ENCODE results near the gene TRAK1.
A peak's percentile ranks its signal among the peaks of the same experiment; 100 is the strongest.

The TRAK1 gene

GRCh38 chr3:42183991-42184632 is 93.0 kb downstream of the TRAK1 start:
- no peak for DNase-seq (ENCODE audit: low read depth)
- TF ChIP-seq, protein P1, sequence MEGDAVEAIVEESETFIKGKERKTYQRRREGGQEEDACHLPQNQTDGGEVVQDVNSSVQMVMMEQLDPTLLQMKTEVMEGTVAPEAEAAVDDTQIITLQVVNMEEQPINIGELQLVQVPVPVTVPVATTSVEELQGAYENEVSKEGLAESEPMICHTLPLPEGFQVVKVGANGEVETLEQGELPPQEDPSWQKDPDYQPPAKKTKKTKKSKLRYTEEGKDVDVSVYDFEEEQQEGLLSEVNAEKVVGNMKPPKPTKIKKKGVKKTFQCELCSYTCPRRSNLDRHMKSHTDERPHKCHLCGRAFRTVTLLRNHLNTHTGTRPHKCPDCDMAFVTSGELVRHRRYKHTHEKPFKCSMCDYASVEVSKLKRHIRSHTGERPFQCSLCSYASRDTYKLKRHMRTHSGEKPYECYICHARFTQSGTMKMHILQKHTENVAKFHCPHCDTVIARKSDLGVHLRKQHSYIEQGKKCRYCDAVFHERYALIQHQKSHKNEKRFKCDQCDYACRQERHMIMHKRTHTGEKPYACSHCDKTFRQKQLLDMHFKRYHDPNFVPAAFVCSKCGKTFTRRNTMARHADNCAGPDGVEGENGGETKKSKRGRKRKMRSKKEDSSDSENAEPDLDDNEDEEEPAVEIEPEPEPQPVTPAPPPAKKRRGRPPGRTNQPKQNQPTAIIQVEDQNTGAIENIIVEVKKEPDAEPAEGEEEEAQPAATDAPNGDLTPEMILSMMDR (IDR thresholded peaks at IDR 0.05; ENCODE audit: control insufficient read depth, insufficient read depth, low read depth, low read length, missing control alignments) = no peak

DNA sequence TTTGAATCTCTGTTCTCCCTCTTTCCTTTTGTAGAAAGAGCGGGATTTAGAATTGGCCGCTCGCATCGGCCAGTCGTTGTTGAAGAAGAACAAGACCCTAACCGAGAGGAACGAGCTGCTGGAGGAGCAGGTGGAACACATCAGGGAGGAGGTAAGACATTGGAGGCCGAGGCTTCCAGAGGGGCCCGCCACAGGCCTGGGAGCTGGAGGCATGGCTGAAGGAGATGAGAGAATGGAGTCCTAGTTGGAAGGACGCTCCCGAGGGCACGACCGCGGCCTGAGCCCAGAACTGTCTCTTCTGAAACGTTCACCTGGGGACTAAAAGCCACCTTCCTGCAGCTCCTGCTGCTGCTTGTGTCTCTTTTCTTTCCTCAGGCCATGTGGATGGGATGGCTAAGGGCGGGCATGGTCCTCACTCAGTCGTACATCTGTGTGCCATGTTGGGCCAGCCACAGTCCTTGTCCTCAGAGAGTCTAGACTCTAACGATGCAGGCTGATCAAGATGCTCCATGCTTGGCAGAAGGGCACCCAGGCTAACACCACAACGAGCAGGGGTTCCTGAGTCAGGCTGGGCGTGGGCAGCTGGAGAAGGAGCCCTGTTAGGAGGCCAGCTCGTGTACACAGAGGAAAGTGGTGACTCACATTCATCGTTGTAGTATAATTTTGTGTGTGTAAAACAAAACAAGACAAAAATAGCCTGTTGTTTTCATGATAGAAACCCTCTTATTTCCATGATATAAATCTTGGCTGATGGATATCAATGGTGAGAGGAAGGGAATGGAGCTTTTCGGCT is 93.7 kb downstream of the TRAK1 start:
- DNase-seq (ENCODE audit: low read depth) = peak; percentile 25

More at GRCh38 chr3:42183991-42184632, 93.0 kb downstream of the TRAK1 start:
- H3K4me3 ChIP-seq (ENCODE audit: control insufficient read depth, low read depth, low read length) = no peak overlapping the region

DNA sequence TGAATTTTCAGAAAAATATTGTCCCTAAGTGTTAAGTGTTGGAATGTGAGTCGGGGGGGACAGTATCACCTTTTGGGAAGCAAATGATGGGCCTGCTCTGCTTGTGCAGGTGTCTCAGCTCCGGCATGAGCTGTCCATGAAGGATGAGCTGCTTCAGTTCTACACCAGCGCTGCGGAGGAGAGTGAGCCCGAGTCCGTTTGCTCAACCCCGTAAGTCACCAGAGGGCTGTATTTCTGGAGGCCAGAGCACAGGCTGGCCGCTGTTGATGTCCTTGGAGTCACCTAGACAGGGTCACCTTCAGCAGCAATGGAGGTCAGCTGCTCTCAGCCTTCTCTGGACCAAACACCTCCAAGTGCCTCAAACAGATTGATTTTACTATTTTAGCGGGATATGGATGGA is 96.8 kb downstream of the TRAK1 start:
- DNase-seq (ENCODE audit: low read depth) = no peak

More for the DNA sequence above, 93.7 kb downstream of the TRAK1 start:
- no peak overlapping the region for H3K4me3 ChIP-seq (ENCODE audit: control insufficient read depth, low read depth, low read length)
- TF ChIP-seq, protein P1 (IDR thresholded peaks at IDR 0.05; ENCODE audit: control insufficient read depth, insufficient read depth, low read depth, low read length, missing control alignments) = no peak

GRCh38 chr3:42188376-42188775 is 97.2 kb downstream of the TRAK1 start:
- TF ChIP-seq, protein P1 (IDR thresholded peaks at IDR 0.05; ENCODE audit: control insufficient read depth, insufficient read depth, low read depth, low read length, missing control alignments) = no peak
- H3K4me3 ChIP-seq (ENCODE audit: control insufficient read depth, low read depth, low read length) = no peak overlapping the region

More for the DNA sequence above, 96.8 kb downstream of the TRAK1 start:
- TF ChIP-seq, protein P1 (IDR thresholded peaks at IDR 0.05; ENCODE audit: control insufficient read depth, insufficient read depth, low read depth, low read length, missing control alignments) = no peak
- H3K4me3 ChIP-seq (ENCODE audit: control insufficient read depth, low read depth, low read length) = no peak overlapping the region

DNA sequence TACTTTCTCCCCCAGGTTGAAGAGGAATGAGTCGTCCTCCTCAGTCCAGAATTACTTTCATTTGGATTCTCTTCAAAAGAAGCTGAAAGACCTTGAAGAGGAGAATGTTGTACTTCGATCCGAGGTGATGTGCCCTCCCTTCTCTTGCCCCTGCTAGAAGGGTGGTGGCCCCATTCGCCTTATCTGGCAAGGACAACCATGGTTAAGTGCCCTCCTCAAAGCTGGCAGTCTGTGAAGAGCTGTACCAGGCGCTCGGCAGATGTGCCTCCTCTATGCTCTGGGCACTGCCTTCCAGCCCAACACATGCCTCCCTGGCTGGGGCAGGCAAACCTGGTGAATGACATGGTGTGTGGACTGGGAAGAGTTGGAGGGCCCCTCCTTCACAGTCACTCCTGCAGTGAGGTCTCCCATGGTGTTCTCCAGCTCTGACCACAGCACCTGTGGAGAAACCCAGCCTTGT is 97.9 kb downstream of the TRAK1 start:
- TF ChIP-seq, protein P1 (IDR thresholded peaks at IDR 0.05; ENCODE audit: control insufficient read depth, insufficient read depth, low read depth, low read length, missing control alignments) = no peak
- no peak for DNase-seq (ENCODE audit: low read depth)
- H3K4me3 ChIP-seq (ENCODE audit: control insufficient read depth, low read depth, low read length) = no peak overlapping the region

More at GRCh38 chr3:42188376-42188775, 97.2 kb downstream of the TRAK1 start:
- DNase-seq (ENCODE audit: low read depth) = no peak

GRCh38 chr3:42189736-42190135 is 98.6 kb downstream of the TRAK1 start:
- no peak for DNase-seq (ENCODE audit: low read depth)
- no peak overlapping the region for H3K4me3 ChIP-seq (ENCODE audit: control insufficient read depth, low read depth, low read length)
- TF ChIP-seq, protein P1 (IDR thresholded peaks at IDR 0.05; ENCODE audit: control insufficient read depth, insufficient read depth, low read depth, low read length, missing control alignments) = no peak
